HG03095 (cell line): ENCODE results near the gene FBXO47.
"Not testable (repeated sequence)": the region's sequence is repeated elsewhere in the genome, so short reads cannot be mapped to it uniquely, and the experiment has no call there.

ENCODE experiments used
- ATAC-seq: cut with Tn5 transposase; IDR thresholded peaks from one replicate; pipeline ENCODE4 v1.9.1; 2021; ENCODE audit warnings: moderate library complexity; ENCODE audit not compliant: unreplicated experiment

FBXO47 gene

GRCh38 chr17:38981636-38982035 is 14.4 kb upstream of the FBXO47 start:
- ATAC-seq = no peak

DNA sequence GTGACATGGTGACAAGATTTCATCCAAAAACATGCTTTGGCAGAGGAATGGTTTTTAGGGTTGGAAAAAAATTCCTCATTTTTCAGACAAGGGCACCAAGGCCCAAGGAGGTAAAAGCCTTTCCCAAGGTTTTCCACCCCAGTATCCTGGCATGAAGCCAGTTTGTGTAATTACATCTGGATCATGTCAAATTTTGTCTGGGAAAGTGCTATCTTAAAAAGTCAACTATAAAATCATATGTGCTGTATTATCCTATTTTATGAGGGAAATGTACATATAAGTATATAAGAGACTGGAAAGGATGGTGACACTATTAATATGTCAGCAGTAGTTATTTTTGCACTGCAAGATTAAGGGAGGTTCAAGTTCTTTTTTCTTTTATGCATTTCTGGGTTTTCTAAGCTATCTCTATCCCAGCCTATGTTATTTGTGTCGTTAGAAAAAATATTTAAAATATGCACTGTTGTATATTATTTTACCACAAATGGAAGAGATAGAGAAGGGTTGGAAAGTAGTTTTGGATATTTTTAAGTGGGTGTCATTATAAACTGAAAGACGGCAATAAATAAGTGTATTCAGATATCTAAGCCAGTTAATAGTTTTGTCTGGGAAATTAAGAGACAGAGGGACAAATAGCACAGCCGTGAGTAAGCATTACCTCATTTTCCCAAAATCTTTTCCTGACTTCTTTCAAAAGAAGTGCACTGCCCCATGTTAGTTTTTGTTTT is 13.5 kb upstream of the FBXO47 start:
- no peak for ATAC-seq

- no peak for ATAC-seq
These were observed 11.0 kb upstream of the FBXO47 start for GRCh38 chr17:38978180-38978579.

DNA sequence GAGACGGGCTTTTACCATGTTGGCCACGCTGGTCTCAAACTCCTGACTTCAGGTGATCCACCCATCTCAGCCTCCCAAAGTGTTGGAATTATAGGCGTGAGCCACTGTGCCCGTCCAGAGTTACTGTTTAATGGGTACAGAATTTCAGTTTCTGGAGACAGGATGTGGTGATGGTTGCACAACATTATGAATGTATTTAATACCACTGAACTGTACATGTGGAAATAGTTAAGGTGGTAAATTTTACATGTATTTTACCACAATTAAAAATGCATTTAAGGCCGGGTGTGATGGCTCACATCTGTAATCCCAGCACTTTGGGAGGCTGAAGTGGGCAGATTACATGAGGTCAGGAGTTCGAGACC is 9.0 kb upstream of the FBXO47 start:
- not testable (repeated sequence) for ATAC-seq

DNA sequence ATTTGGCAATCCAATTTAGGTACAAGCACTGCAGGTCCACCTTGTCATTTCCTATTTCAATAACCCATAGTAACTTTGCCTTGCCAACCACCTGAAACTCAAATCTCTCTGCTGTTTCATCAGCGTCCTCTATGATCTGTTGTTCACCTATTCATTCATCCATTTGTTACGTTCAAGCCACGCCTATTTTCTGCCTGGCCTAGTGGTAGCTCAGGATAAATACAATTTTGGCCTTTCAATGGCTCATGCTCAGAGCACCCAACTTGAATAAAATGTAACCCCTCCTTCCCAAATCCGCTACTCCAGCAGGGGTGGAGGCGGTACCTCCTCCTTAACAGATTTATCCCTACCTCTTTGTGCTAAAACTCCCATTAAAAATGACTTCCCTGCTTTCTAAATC is 3.6 kb upstream of the FBXO47 start:
- ATAC-seq = no peak

DNA sequence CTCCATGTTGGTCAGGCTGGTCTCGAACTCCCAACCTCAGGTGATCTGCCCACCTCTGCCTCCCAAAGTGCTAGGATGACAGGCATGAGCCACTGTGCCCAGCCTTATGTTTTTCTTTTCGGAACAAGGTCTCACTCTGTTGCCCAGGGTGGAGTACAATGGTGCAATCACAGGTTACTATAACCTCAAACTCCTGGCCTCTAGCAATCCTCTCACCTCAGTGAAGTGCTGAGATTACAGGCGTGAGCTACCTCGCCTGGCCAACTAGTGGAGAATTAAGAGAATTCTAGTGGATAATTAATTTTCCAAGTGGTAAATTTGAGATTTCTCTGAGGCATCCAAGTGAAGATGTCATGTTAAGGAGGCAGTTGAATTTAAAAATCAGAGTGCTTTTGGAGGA is 2.9 kb upstream of the FBXO47 start:
- no peak for ATAC-seq

DNA sequence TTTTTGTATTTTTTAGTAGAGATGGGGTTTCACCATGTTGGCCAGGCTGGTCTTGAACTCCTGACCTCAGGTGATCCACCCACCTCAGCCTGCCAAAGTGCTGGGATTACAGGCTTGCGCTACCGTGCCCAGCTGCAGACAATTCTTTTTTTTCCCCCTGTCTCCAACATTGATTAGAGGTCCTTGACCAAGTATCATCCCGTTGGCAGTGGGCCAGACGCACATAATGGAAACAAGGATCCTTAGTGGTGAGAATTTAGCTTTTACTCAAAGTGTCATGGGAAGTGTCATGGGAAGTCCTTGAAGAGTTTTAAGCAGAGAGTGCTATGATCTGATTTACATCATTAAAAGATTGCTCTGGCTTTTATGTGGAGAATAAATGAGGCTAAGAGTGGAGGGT is 2.1 kb upstream of the FBXO47 start:
- ATAC-seq = no peak

DNA sequence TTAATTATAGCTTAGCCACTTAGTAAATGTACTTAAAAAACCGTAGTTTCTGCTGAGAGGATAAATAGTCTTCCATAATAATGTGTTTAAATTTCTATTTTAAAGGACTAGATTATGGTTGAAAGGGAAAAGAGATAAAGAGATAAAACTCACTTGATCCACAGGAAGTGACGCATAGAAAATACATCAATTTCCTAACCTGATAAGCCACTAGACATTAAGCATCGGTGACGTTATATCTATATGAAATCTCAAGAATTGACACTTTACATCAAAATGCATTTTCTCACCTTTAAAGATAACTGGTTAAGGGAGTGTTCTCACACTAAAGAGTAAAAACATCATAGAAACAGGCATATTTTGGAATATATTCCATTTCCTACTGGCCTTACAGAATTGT is 5.8 kb downstream of the FBXO47 start:
- ATAC-seq = no peak

DNA sequence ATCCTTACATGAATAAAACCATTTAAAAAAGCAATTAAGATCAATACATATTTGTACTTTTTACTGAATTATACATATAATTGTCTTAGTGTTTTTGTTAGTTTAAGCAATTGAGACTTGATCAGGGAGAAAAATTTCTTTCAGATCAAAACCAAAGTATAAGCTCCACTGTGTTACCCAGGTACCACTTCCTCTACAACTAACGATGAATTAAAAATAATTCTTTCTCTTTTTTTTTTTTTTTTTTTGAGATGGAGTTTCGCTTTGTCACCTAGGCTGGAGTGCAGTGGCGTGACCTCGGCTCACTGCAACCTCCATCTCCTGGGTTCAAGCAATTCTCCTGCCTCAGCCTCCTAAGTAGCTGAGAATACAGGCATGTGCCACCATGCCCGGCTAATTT is 6.8 kb downstream of the FBXO47 start:
- no peak for ATAC-seq

DNA sequence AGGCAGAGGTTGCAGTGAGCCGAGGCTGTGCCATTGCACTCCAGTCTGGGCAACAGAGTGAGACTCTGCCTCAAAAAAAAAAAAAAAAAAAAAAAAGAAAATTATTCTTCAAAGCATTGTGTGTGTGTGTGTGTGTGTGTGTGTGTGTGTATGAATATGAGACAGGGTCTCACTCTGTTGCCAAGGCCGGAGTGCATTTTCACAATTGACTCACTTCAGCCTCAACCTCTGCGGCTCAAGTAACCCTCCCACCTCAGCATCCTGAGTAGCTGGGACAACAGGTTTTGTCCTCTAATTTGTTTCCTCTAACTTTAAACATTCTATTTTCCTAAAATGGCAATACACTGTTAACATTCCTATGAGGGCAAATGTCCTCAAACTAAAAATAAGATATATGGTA is 7.7 kb downstream of the FBXO47 start:
- no peak for ATAC-seq

DNA sequence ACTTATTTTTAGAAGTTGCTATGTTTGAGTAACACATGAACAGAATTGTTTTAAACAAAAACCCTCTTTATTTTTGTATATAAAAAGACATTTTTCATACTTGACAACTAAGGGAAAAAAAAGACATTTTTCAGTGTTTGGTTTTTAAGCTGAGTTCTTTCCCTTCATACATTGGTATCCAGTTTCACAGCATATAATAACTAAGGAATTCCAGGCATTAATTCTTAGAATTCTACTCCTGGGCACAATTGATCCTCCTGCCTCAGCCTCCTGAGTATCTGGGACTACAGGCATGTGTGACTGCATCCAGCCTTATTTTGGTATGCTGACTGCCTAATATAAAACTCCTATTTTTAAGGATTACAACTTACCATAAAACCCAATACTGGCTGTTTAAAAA is 8.4 kb downstream of the FBXO47 start:
- no peak for ATAC-seq

- ATAC-seq = no peak
These were observed 8.9 kb downstream of the FBXO47 start for GRCh38 chr17:38958326-38958725.

GRCh38 chr17:38953800-38954199 is 13.4 kb downstream of the FBXO47 start:
- not testable (repeated sequence) for ATAC-seq

- no peak for ATAC-seq
These were observed 20.0 kb downstream of the FBXO47 start for GRCh38 chr17:38947189-38947588.

GRCh38 chr17:38943607-38944006 is 23.6 kb downstream of the FBXO47 start:
- no peak for ATAC-seq

DNA sequence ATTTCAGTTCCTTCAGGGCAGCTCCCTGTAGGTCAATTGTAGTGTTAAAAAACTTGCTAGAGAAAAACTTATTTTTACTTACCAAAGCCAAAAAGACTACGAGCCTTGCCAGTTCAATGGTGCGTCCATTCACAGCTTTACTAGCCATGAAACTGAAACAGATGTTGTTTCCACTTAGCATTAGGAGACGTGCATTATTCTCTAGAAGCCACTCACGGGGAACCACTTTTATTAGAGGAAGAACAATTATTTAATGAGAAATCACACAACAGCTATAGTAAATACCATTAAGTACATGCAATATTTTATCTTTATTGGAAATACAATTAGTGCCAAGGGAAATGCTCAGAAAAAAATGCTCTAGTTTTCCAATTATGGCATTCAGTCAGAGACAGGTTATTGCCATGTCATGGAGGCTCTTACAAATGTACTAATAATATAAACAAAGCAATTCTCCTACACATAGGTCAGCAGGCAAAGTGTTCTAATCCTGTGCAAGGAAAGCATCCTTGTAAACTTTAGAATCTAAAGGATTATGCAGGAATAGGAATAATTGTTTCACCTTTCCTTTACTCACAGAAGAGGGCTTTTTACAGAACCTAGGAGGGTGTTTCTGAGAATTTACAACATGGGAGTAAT is 24.4 kb downstream of the FBXO47 start:
- no peak for ATAC-seq

GRCh38 chr17:38940404-38940803 is 26.8 kb downstream of the FBXO47 start:
- ATAC-seq = no peak

- ATAC-seq = no peak
These were observed 27.2 kb downstream of the FBXO47 start for GRCh38 chr17:38939987-38940386.

DNA sequence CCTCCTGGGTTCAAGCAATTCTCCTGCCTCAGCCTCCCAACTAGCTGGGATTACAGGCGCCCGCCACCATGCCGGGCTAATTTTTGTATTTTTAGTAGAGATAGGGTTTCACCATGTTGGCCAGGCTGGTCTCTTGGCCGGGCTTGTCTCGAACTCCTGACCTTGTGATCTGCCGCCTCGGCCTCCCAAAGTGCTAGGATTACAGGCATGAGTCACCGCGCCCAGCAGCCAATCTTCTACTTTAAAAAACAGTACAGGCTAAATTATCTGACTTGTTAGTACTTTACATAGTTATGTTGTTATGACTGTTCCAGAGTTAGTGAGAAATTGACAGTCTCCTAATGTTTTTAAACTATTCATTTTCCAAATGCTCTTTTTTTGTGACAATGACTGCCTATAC is 33.2 kb downstream of the FBXO47 start:
- ATAC-seq = not testable (repeated sequence)

- ATAC-seq = not testable (repeated sequence)
These were observed 36.4 kb downstream of the FBXO47 start for GRCh38 chr17:38930782-38931181.

GRCh38 chr17:38926293-38927070 is 40.7 kb downstream of the FBXO47 start:
- ATAC-seq = no peak
